HAP-1 (cell line): Measurements from ENCODE around the gene CS.

Experiments used
- DNase-seq, 2 experiments: peaks; one replicate each; pipeline ENCODE4 v3.0.0-alpha.2; 2016 to 2020; ENCODE audit warnings: low spot score in 2 of 2
- H3K27me3 ChIP-seq: fragments of 250-450 bp; sonication (Bioruptor Pico); 2 replicates; pipeline ENCODE4 v1.5.1; 2020; ENCODE audit warnings: low read depth, mild to moderate bottlenecking, moderate library complexity
- H3K36me3 ChIP-seq: fragments of 250-450 bp; sonication (Bioruptor Pico); replicated peaks from 2 replicates; pipeline ENCODE4 v1.5.1; 2020; ENCODE audit warnings: mild to moderate bottlenecking
- H3K4me1 ChIP-seq: fragments of 250-450 bp; sonication (Bioruptor Pico); 2 replicates; pipeline ENCODE4 v1.5.1; 2020; ENCODE audit warnings: mild to moderate bottlenecking
- H3K4me3 ChIP-seq: fragments of 250-450 bp; sonication (Bioruptor Pico); 2 replicates; pipeline ENCODE4 v1.5.1; 2020; ENCODE audit warnings: mild to moderate bottlenecking, moderate library complexity
- H3K9me3 ChIP-seq: fragments of 250-450 bp; sonication (Bioruptor Pico); 2 replicates; pipeline ENCODE4 v1.5.1; 2020; ENCODE audit warnings: mild to moderate bottlenecking, moderate library complexity
- in situ Hi-C: fragments of 300-500 bp; cut with MboI; formaldehyde crosslinking; loops from 3 replicates; pipeline ENCODE4 v1.14.3; 2020; ENCODE audit warnings: low sequenced_read_pairs, inconsistent platforms, mixed read lengths

CS gene

GRCh38 chr12:56260380-56260779 lies 39.8 kb downstream of the CS start:
- DNase-seq = no peak
- in situ Hi-C loops = no loop called here
- H3K4me3 ChIP-seq = no peak overlapping the region
- H3K4me1 ChIP-seq = peaks cover 13% of the 10 kb centered on the region
- no peaks in the 10 kb centered on the region for H3K27me3 ChIP-seq
- peaks cover 17% of the 10 kb centered on the region for H3K36me3 ChIP-seq
- no peaks in the 10 kb centered on the region for H3K9me3 ChIP-seq

GRCh38 chr12:56258820-56259183 lies 41.3 kb downstream of the CS start:
- H3K9me3 ChIP-seq = no peaks in the 10 kb centered on the region
- no peaks in the 10 kb centered on the region for H3K27me3 ChIP-seq
- DNase-seq = no peak
- peaks cover 33% of the 10 kb centered on the region for H3K36me3 ChIP-seq
- peak overlapping the region; percentile 75 for H3K4me3 ChIP-seq
- peaks cover 13% of the 10 kb centered on the region for H3K4me1 ChIP-seq
- in situ Hi-C loops = no loop called here

GRCh38 chr12:56258068-56258819 lies 41.9 kb downstream of the CS start, which contains the start of gene ANKRD52:
ANKRD52 (minus strand) TSS chr12:56258384; CDS start chr12:56258269, 115 bp downstream.
- Histone ChIP-seq H3K4me1 (peaks cover 13% of the 10 kb centered on the region), H3K27me3 (no peaks in the 10 kb centered on the region), H3K36me3 (peaks cover 38% of the 10 kb centered on the region), H3K4me3 (peak within 1 kb of the TSS; percentile 75), H3K9me3 (no peaks in the 10 kb centered on the region)
- peak; percentile 76 to 83 for DNase-seq
- in situ Hi-C loops = no loop called here

- Histone ChIP-seq H3K27me3 (no peaks in the 10 kb centered on the region), H3K36me3 (peaks cover 45% of the 10 kb centered on the region), H3K9me3 (no peaks in the 10 kb centered on the region), H3K4me3 (peak overlapping the region; percentile 75), H3K4me1 (peaks cover 13% of the 10 kb centered on the region)
- DNase-seq = peak; percentile 63 to 84
- in situ Hi-C loops = no loop called here
These were observed 42.6 kb downstream of the CS start for GRCh38 chr12:56257491-56258067.

- no peaks in the 10 kb centered on the region for H3K9me3 ChIP-seq
- in situ Hi-C loops = no loop called here
- no peak for DNase-seq
- no peaks in the 10 kb centered on the region for H3K27me3 ChIP-seq
- peak overlapping the region; percentile 75 for H3K4me3 ChIP-seq
- H3K4me1 ChIP-seq = peaks cover 13% of the 10 kb centered on the region
- peaks cover 50% of the 10 kb centered on the region for H3K36me3 ChIP-seq
These were observed 43.1 kb downstream of the CS start for GRCh38 chr12:56257071-56257470.

GRCh38 chr12:56256326-56256960 lies 43.7 kb downstream of the CS start:
- Histone ChIP-seq H3K4me1 (peaks cover 13% of the 10 kb centered on the region), H3K27me3 (no peaks in the 10 kb centered on the region), H3K36me3 (peaks cover 54% of the 10 kb centered on the region), H3K4me3 (peak overlapping the region; percentile 75), H3K9me3 (no peaks in the 10 kb centered on the region)
- in situ Hi-C loops = no loop called here
- DNase-seq = no peak

- Histone ChIP-seq H3K4me1 (peaks cover 13% of the 10 kb centered on the region), H3K36me3 (peaks cover 62% of the 10 kb centered on the region)
- in situ Hi-C loops = no loop called here
These were observed 44.5 kb downstream of the CS start for GRCh38 chr12:56255671-56256070.

GRCh38 chr12:56253091-56253490 lies 47.0 kb downstream of the CS start:
- no peak overlapping the region for H3K4me3 ChIP-seq
- peaks cover 7% of the 10 kb centered on the region for H3K4me1 ChIP-seq
- peaks cover 78% of the 10 kb centered on the region for H3K36me3 ChIP-seq
- no peak for DNase-seq
- H3K27me3 ChIP-seq = no peaks in the 10 kb centered on the region
- in situ Hi-C loops = no loop called here
- no peaks in the 10 kb centered on the region for H3K9me3 ChIP-seq

More at GRCh38 chr12:56255671-56256070, 44.5 kb downstream of the CS start:
- Histone ChIP-seq H3K4me3 (no peak overlapping the region), H3K27me3 (no peaks in the 10 kb centered on the region), H3K9me3 (no peaks in the 10 kb centered on the region)
- no peak for DNase-seq

GRCh38 chr12:56252649-56253048 lies 47.5 kb downstream of the CS start:
- Histone ChIP-seq H3K4me3 (no peak overlapping the region), H3K4me1 (peaks cover 7% of the 10 kb centered on the region), H3K36me3 (peaks cover 83% of the 10 kb centered on the region), H3K9me3 (no peaks in the 10 kb centered on the region), H3K27me3 (no peaks in the 10 kb centered on the region)
- in situ Hi-C loops = no loop called here
- DNase-seq = no peak

GRCh38 chr12:56248711-56249110 lies 51.4 kb downstream of the CS start:
- peaks cover 82% of the 10 kb centered on the region for H3K36me3 ChIP-seq
- H3K27me3 ChIP-seq = no peaks in the 10 kb centered on the region
- H3K4me1 ChIP-seq = no peaks in the 10 kb centered on the region
- H3K9me3 ChIP-seq = no peaks in the 10 kb centered on the region
- no peak for DNase-seq
- in situ Hi-C loops = no loop called here
- H3K4me3 ChIP-seq = no peak overlapping the region

- H3K4me1 ChIP-seq = no peaks in the 10 kb centered on the region
- DNase-seq = no peak
- H3K9me3 ChIP-seq = no peaks in the 10 kb centered on the region
- H3K4me3 ChIP-seq = no peak overlapping the region
- H3K27me3 ChIP-seq = no peaks in the 10 kb centered on the region
- in situ Hi-C loops = no loop called here
- peaks cover 82% of the 10 kb centered on the region for H3K36me3 ChIP-seq
These were observed 52.2 kb downstream of the CS start for GRCh38 chr12:56247923-56248322.

- H3K4me1 ChIP-seq = no peaks in the 10 kb centered on the region
- H3K27me3 ChIP-seq = no peaks in the 10 kb centered on the region
- H3K36me3 ChIP-seq = peaks cover 86% of the 10 kb centered on the region
- DNase-seq = no peak
- in situ Hi-C loops = no loop called here
- H3K4me3 ChIP-seq = no peak overlapping the region
- H3K9me3 ChIP-seq = no peaks in the 10 kb centered on the region
These were observed 55.6 kb downstream of the CS start for GRCh38 chr12:56244494-56244893.

- no peaks in the 10 kb centered on the region for H3K9me3 ChIP-seq
- no peak for DNase-seq
- no peak overlapping the region for H3K4me3 ChIP-seq
- in situ Hi-C loops = no loop called here
- H3K36me3 ChIP-seq = peaks cover 86% of the 10 kb centered on the region
- no peaks in the 10 kb centered on the region for H3K27me3 ChIP-seq
- H3K4me1 ChIP-seq = no peaks in the 10 kb centered on the region
These were observed 56.4 kb downstream of the CS start for GRCh38 chr12:56243731-56244181.

- in situ Hi-C loops = no loop called here
- peaks cover 79% of the 10 kb centered on the region for H3K36me3 ChIP-seq
- no peaks in the 10 kb centered on the region for H3K27me3 ChIP-seq
- H3K4me1 ChIP-seq = no peaks in the 10 kb centered on the region
- DNase-seq = no peak
- no peaks in the 10 kb centered on the region for H3K9me3 ChIP-seq
- no peak overlapping the region for H3K4me3 ChIP-seq
These were observed 57.1 kb downstream of the CS start for GRCh38 chr12:56242986-56243385.
